ENCODE measurements around the gene SOD2. TPM values are rescaled to one million over a fixed set of nuclear protein-coding genes. Genes with fewer than 3 reads are reported as not detected.

SOD2 gene
- total and polyA plus RNA-seq, 2 of the 13 experiments (the other 11 are each of a cell fraction or from before 2014, with no cell fraction given), result 304 to 309 TPM

GRCh38 chr6:159726918-159727716 lies 34.1 kb upstream of the SOD2 start, which contains the start of gene WTAP (continued):
- TF ChIP-seq HOMEZ (CRISPR knock-in tag; IDR thresholded peaks at IDR 0.05; ENCODE audit: low read depth) (peak; percentile 99), FOXM1 (CRISPR knock-in tag; IDR thresholded peaks at IDR 0.05) (peak; percentile 84), ZBTB25 (CRISPR knock-in tag; IDR thresholded peaks at IDR 0.05) (peak; percentile 98), JUNB (CRISPR knock-in tag; IDR thresholded peaks at IDR 0.05; ENCODE audit: borderline replicate concordance) (no peak), ZNF816 (CRISPR knock-in tag; IDR thresholded peaks at IDR 0.05; ENCODE audit: borderline replicate concordance) (peak; percentile 99; the same call in 1 of the 2 replicates), FOXJ3 (CRISPR knock-in tag; IDR thresholded peaks at IDR 0.05; ENCODE audit: borderline replicate concordance) (peak; percentile 95), ZNF710 (CRISPR knock-in tag; IDR thresholded peaks at IDR 0.05; ENCODE audit: borderline replicate concordance) (peak; percentile 95), XBP1 (CRISPR knock-in tag; IDR thresholded peaks at IDR 0.05) (peak; percentile 95), SNAPC4 (CRISPR knock-in tag; IDR thresholded peaks at IDR 0.05) (peak; percentile 95), ZNF441 (CRISPR knock-in tag; IDR thresholded peaks at IDR 0.05; ENCODE audit: borderline replicate concordance) (peak; percentile 90), HIC2 (CRISPR knock-in tag; IDR thresholded peaks at IDR 0.05; ENCODE audit: low read depth) (peak; percentile 84), MYC (CRISPR knock-in tag; IDR thresholded peaks at IDR 0.05; ENCODE audit: borderline replicate concordance) (peak; percentile 100), ZNF451 (CRISPR knock-in tag; IDR thresholded peaks at IDR 0.05) (peak; percentile 96), HMG20A (CRISPR knock-in tag; IDR thresholded peaks at IDR 0.05; ENCODE audit: borderline replicate concordance) (peak; percentile 72), ZNF772 (CRISPR knock-in tag; IDR thresholded peaks at IDR 0.05) (peak; percentile 99), CENPBD1 (CRISPR knock-in tag; IDR thresholded peaks at IDR 0.05; ENCODE audit: borderline replicate concordance, low read depth) (no peak; the same call in 1 of the 2 replicates)
